Liver (tissue), 9 donors: ENCODE data around the gene ADAMTS20. TPM values are rescaled to one million over a fixed set of nuclear protein-coding genes. Genes with fewer than 3 reads are reported as not detected.

Experiments
- DNase-seq: peaks from one replicate; pipeline ENCODE4 v3.0.0-alpha.2; 2017; ENCODE audit warnings: low spot score
- H3K27ac ChIP-seq, 2 donors: one replicate each; pipeline ENCODE4 v1.7.0; 2013; ENCODE audit warnings: inconsistent platforms in 2 of 2, low read length in 2 of 2, control low read depth in 1 of 2, low read depth in 1 of 2, mild to moderate bottlenecking in 1 of 2
- H3K27me3 ChIP-seq, 4 donors: one replicate each; pipeline versions ENCODE4 v1.6.1 to v1.7.0; 2013; ENCODE audit warnings: low read length in 3 of 4, inconsistent platforms in 1 of 4, mild to moderate bottlenecking in 1 of 4, moderate library complexity in 1 of 4; ENCODE audit not compliant: control insufficient read depth in 4 of 4, insufficient read depth in 4 of 4
- H3K36me3 ChIP-seq, 4 donors: one replicate each; pipeline versions ENCODE4 v1.6.1 to v1.7.0; 2013; ENCODE audit warnings: low read length in 3 of 4, mild to moderate bottlenecking in 3 of 4, low read depth in 1 of 4, moderate library complexity in 1 of 4; ENCODE audit not compliant: control insufficient read depth in 4 of 4, insufficient read depth in 3 of 4
- H3K4me1 ChIP-seq, 4 donors: one replicate each; pipeline versions ENCODE4 v1.6.1 to v1.7.0; 2013; ENCODE audit warnings: low read length in 3 of 4, mild to moderate bottlenecking in 3 of 4, moderate library complexity in 1 of 4; ENCODE audit not compliant: control insufficient read depth in 4 of 4, insufficient read depth in 4 of 4
- H3K4me3 ChIP-seq, 3 donors: one replicate each; pipeline versions ENCODE4 v1.6.1 to v1.7.0; 2013; ENCODE audit warnings: low read length in 3 of 3, control low read depth in 1 of 3, low read depth in 1 of 3, mild to moderate bottlenecking in 1 of 3
- H3K9ac ChIP-seq, 2 donors: one replicate each; pipeline ENCODE4 v1.7.0; 2013; ENCODE audit warnings: low read length in 2 of 2, mild to moderate bottlenecking in 2 of 2, moderate library complexity in 2 of 2, control low read depth in 1 of 2, low read depth in 1 of 2
- H3K9me3 ChIP-seq, 4 donors: one replicate each; pipeline versions ENCODE4 v1.6.1 to v1.7.0; 2013; ENCODE audit warnings: low read length in 3 of 4; ENCODE audit not compliant: control insufficient read depth in 4 of 4
- ATF3 ChIP-seq: IDR thresholded peaks from 2 replicates; pipeline ENCODE4 v1.6.1; 2016; ENCODE audit warnings: antibody characterized with exemption
- CTCF ChIP-seq: fragments of 150-350 bp; IDR thresholded peaks from 2 replicates; pipeline ENCODE4 v1.5.1; 2017; ENCODE audit warnings: improper control_type of control experiment, low read depth, low read length; ENCODE audit not compliant: missing input control
- EGR1 ChIP-seq, 2 donors: IDR thresholded peaks; 2 replicates each; pipeline ENCODE4 v1.6.1; 2016 to 2018; ENCODE audit warnings: antibody characterized with exemption in 2 of 2, low read depth in 2 of 2
- FOXA1 ChIP-seq: IDR thresholded peaks from 2 replicates; pipeline ENCODE4 v1.6.1; 2016; ENCODE audit warnings: antibody characterized with exemption
- FOXA2 ChIP-seq: IDR thresholded peaks from 2 replicates; pipeline ENCODE4 v1.6.1; 2016; ENCODE audit warnings: antibody characterized with exemption
- GABPA ChIP-seq, 2 donors: IDR thresholded peaks in 1 of 2; conservative IDR thresholded peaks in 1 of 2; 2 replicates each; pipeline ENCODE4 v1.6.1; 2016; ENCODE audit warnings: antibody characterized with exemption in 2 of 2, mild to moderate bottlenecking in 1 of 2, moderate library complexity in 1 of 2
- HNF4A ChIP-seq, 2 donors: conservative IDR thresholded peaks; 2 replicates each; pipeline ENCODE4 v1.6.1; 2016; ENCODE audit warnings: antibody characterized with exemption in 2 of 2, mild to moderate bottlenecking in 2 of 2
- HNF4G ChIP-seq: IDR thresholded peaks from 2 replicates; pipeline ENCODE4 v1.6.1; 2016; ENCODE audit warnings: antibody characterized with exemption
- JUND ChIP-seq, 2 donors: IDR thresholded peaks; 2 replicates each; pipeline ENCODE4 v1.6.1; 2016; ENCODE audit warnings: antibody characterized with exemption in 2 of 2
- MAX ChIP-seq: IDR thresholded peaks from 2 replicates; pipeline ENCODE4 v1.6.1; 2016; ENCODE audit warnings: antibody characterized with exemption
- NR2F2 ChIP-seq: IDR thresholded peaks from 2 replicates; pipeline ENCODE4 v1.6.1; 2016; ENCODE audit warnings: antibody characterized with exemption
- RAD21 ChIP-seq, 2 donors: IDR thresholded peaks; 2 replicates each; pipeline ENCODE4 v1.6.1; 2016; ENCODE audit warnings: antibody characterized with exemption in 2 of 2, mild to moderate bottlenecking in 2 of 2
- REST ChIP-seq: IDR thresholded peaks from 2 replicates; pipeline ENCODE4 v1.6.1; 2016; ENCODE audit warnings: antibody characterized with exemption, mild to moderate bottlenecking
- RXRA ChIP-seq, 2 donors: IDR thresholded peaks; 2 replicates each; pipeline ENCODE4 v1.6.1; 2017 to 2018; ENCODE audit warnings: antibody characterized with exemption in 2 of 2, mild to moderate bottlenecking in 1 of 2
- SP1 ChIP-seq: IDR thresholded peaks from 2 replicates; pipeline ENCODE4 v1.6.1; 2018; ENCODE audit warnings: antibody characterized with exemption, mild to moderate bottlenecking
- TAF1 ChIP-seq: conservative IDR thresholded peaks from 2 replicates; pipeline ENCODE4 v1.6.1; 2016; ENCODE audit warnings: antibody characterized with exemption, mild to moderate bottlenecking
- YY1 ChIP-seq: IDR thresholded peaks from 2 replicates; pipeline ENCODE4 v1.6.1; 2016; ENCODE audit warnings: antibody characterized with exemption, mild to moderate bottlenecking
- ZBTB33 ChIP-seq: IDR thresholded peaks from 2 replicates; pipeline ENCODE4 v1.6.1; 2016; ENCODE audit warnings: antibody characterized with exemption
- WGBS: extraction: QIAGEN DNeasy Blood & Tissue Kit; methylation state at CpG from one replicate; pipeline ENCODE4 v1.1.7; 2013; 5-methylcytosine and 5-hydroxymethylcytosine counted together
- polyA plus RNA-seq, 2 donors: library from polyadenylated mRNA; stranded (reverse) in 1 of 2; unstranded in 1 of 2; fragments of 200-250 nt in 1 of 2; fragments of >200 nt in 1 of 2; fragmentation: Nextera tagmentation in 1 of 2; extraction: Ambion mirVana in 1 of 2; gene quantifications; one replicate each; pipeline versions ENCODE4 v1.2.1 to v1.2.3, GENCODE V29; 2013 to 2015
- total RNA-seq, 2 donors: library from RNA; depleted of rRNA; stranded (reverse); fragments of >200 nt; gene quantifications; one replicate each; pipeline ENCODE4 v1.2.3, GENCODE V29; 2014
- donor health status: healthy.
- donor health status: healthy.
- donor health status: healthy.
- donor health status: healthy.
- donor health status: healthy.

The ADAMTS20 gene
- total and polyA plus RNA-seq, 4 donors, result 0.05 TPM; not detected in 3

- Histone ChIP-seq H3K9ac (no peak overlapping the region), H3K27me3 (peaks cover 0 to 2% (median 0%) of the 10 kb centered on the region in 4 donors), H3K27ac (no peak overlapping the region), H3K4me1 (no peaks in the 10 kb centered on the region), H3K9me3 (peaks cover 0 to under 1% (median 0%) of the 10 kb centered on the region in 4 donors), H3K36me3 (no peaks in the 10 kb centered on the region), H3K4me3 (no peak overlapping the region)
- WGBS, result 58% methylated on average over 2 of the region's 2 CpGs
- TF ChIP-seq HNF4G, result no peak
- TF ChIP-seq NR2F2, result no peak
- TF ChIP-seq MAX, result no peak
- TF ChIP-seq JUND (IDR thresholded peaks at IDR 0.05), result no peak
- TF ChIP-seq FOXA1, result no peak
- TF ChIP-seq YY1, result no peak
- no peak for TF ChIP-seq REST
- TF ChIP-seq CTCF, result no peak
- TF ChIP-seq RXRA (IDR thresholded peaks at IDR 0.05), result no peak
- TF ChIP-seq TAF1, result no peak
- TF ChIP-seq ATF3, result no peak
- no peak for TF ChIP-seq FOXA2
- no peak for TF ChIP-seq HNF4A (conservative IDR thresholded peaks at IDR 0.05)
- no peak for TF ChIP-seq EGR1 (IDR thresholded peaks at IDR 0.05; ENCODE audit: low read depth in 2 of 2)
- no peak for TF ChIP-seq ZBTB33
- no peak for TF ChIP-seq RAD21 (IDR thresholded peaks at IDR 0.05)
- TF ChIP-seq SP1, result no peak
- TF ChIP-seq GABPA (IDR thresholded peaks at IDR 0.05 in 1 of 2, conservative IDR thresholded peaks at IDR 0.05 in 1 of 2), result no peak
- no peak for DNase-seq
Measured at GRCh38 chr12:43349863-43350262, 202.1 kb downstream of the ADAMTS20 start.
